RCC 7860 (cell line): ENCODE results near the gene AGXT.

Source experiments
- DNase-seq: peaks from one replicate; pipeline ENCODE4 v3.0.0-alpha.2; 2015; ENCODE audit warnings: low spot score
- FAIRE-seq: peaks from 2 replicates; lab custom pipeline; 2012; peaks lifted over from hg19 to GRCh38; lab: Jason Lieb, UNC

Gene AGXT

GRCh38 chr2:240925191-240925567 lies 56.6 kb downstream of the AGXT start:
- no peak for FAIRE-seq
- no peak for DNase-seq

- DNase-seq (no peak), FAIRE-seq (no peak)
Observed at GRCh38 chr2:240925568-240926515, 57.2 kb downstream of the AGXT start.

- no peak for DNase-seq
- FAIRE-seq: no peak
Observed at GRCh38 chr2:240926516-240927389, 58.1 kb downstream of the AGXT start.

GRCh38 chr2:240927390-240927781 lies 58.8 kb downstream of the AGXT start:
- FAIRE-seq: no peak

GRCh38 chr2:240928476-240929363 lies 60.1 kb downstream of the AGXT start:
- DNase-seq (no peak), FAIRE-seq (no peak)

More at GRCh38 chr2:240927390-240927781, 58.8 kb downstream of the AGXT start:
- no peak for DNase-seq

GRCh38 chr2:240929364-240930095 lies 60.9 kb downstream of the AGXT start:
- DNase-seq (no peak), FAIRE-seq (no peak)
